Gastroesophageal sphincter (tissue), 4 donors: ENCODE measurements around the gene OR51B2. TPM values are rescaled to one million over a fixed set of nuclear protein-coding genes. Genes with fewer than 3 reads are reported as not detected.

ENCODE experiments used
- ATAC-seq: fragments of 150-250 bp; one replicate; pipeline ENCODE4 v1.9.1; 2016; ENCODE audit warnings: mild to moderate bottlenecking, moderate library complexity
- H3K27ac ChIP-seq, 4 donors: fragments of 200-600 bp; sonication (generic) in 3 of 4; 1 replicate in 3 of 4; 2 replicates in 1 of 4; pipeline ENCODE4 v1.5.1; 2016 to 2019
- H3K27me3 ChIP-seq: fragments of 200-600 bp; sonication (generic); one replicate; pipeline ENCODE4 v1.5.1; 2019
- H3K36me3 ChIP-seq, 2 donors: fragments of 200-600 bp; sonication (generic); one replicate each; pipeline ENCODE4 v1.5.1; 2019; ENCODE audit warnings: control low read depth in 1 of 2
- H3K4me1 ChIP-seq, 3 donors: fragments of 200-600 bp; sonication (generic); 1 replicate in 2 of 3; 2 replicates in 1 of 3; pipeline ENCODE4 v1.5.1; 2016 to 2019; ENCODE audit warnings: control low read depth in 2 of 3
- H3K4me3 ChIP-seq, 2 donors: fragments of 200-600 bp; sonication (generic); one replicate each; pipeline ENCODE4 v1.5.1; 2019; ENCODE audit warnings: mild to moderate bottlenecking in 1 of 2, moderate library complexity in 1 of 2
- H3K9me3 ChIP-seq, 3 donors: fragments of 200-600 bp; sonication (generic); one replicate each; pipeline ENCODE4 v1.5.1; 2017 to 2019; ENCODE audit warnings: control low read depth in 2 of 3
- EP300 ChIP-seq: sonication (generic); formaldehyde crosslinking; IDR thresholded peaks from one replicate; pipeline ENCODE4 v1.6.1; 2017; ENCODE audit warnings: antibody characterized with exemption, mild to moderate bottlenecking
- POLR2A ChIP-seq, 2 donors: fragments of 450-650 bp; IDR thresholded peaks; one replicate each; pipeline ENCODE4 v1.6.1; 2017; ENCODE audit warnings: antibody characterized with exemption in 2 of 2, mild to moderate bottlenecking in 2 of 2, moderate library complexity in 1 of 2
- POLR2AphosphoS5 ChIP-seq: sonication (generic); formaldehyde crosslinking; IDR thresholded peaks from one replicate; pipeline ENCODE4 v1.6.1; 2017; ENCODE audit warnings: antibody characterized with exemption
- WGBS, 2 donors: methylation state at CpG; one replicate each; pipeline ENCODE4 v1.1.5; 2018; ENCODE audit warnings: low coverage in 1 of 2; 5-methylcytosine and 5-hydroxymethylcytosine counted together
- total RNA-seq, 4 donors: library from RNA; depleted of rRNA; stranded (reverse); fragments of >200 nt; gene quantifications; one replicate each; pipeline ENCODE4 v1.1.0, GENCODE V29; 2016
- TF ChIP-seq, protein P1 (sequence below), 4 experiments: fragments of 200-600 bp in 2 of 4; fragments of 450-650 bp in 2 of 4; sonication (generic) in 1 of 4; IDR thresholded peaks; one replicate each; pipeline ENCODE4 v1.5.1; 2017 to 2019; ENCODE audit warnings: antibody characterized with exemption in 4 of 4, mild to moderate bottlenecking in 2 of 4, moderate library complexity in 2 of 4

OR51B2 gene
- total RNA-seq, 4 donors from 2014 or later, result 0.67 TPM; not detected in 3

DNA sequence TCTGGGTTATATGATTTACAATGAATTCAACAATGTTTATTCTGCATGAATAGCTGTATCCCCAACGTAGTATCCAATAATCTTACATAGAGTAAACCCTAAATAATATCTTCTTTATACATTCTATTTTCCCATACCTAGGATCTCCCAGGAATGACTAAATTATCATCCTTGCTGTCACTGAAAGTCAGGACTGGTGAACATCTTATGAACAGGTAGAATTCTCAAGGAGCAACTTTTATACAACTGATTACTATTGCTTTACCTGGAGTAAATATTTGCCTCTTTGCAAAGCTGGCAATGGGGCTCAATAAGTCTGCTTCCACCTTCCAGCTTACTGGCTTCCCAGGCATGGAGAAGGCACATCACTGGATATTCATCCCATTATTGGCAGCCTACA, 27.1 kb upstream of the OR51B2 start, which contains the start of gene OR51B6:
TSS of gene OR51B6 (plus strand) at position 301 of the 400 bp plus-strand sequence. CDS start at position 301, 0 bp downstream.
- Histone ChIP-seq H3K27ac (no peak within 1 kb of the TSS), H3K9me3 (no peaks in the 10 kb centered on the region), H3K4me3 (no peak within 1 kb of the TSS), H3K27me3 (no peaks in the 10 kb centered on the region), H3K4me1 (no peaks in the 10 kb centered on the region), H3K36me3 (no peaks in the 10 kb centered on the region)
- no peak for ATAC-seq
- TF ChIP-seq POLR2A (IDR thresholded peaks at IDR 0.05), result no peak
- TF ChIP-seq POLR2AphosphoS5, result no peak
- no peak for TF ChIP-seq EP300
- TF ChIP-seq, protein P1, sequence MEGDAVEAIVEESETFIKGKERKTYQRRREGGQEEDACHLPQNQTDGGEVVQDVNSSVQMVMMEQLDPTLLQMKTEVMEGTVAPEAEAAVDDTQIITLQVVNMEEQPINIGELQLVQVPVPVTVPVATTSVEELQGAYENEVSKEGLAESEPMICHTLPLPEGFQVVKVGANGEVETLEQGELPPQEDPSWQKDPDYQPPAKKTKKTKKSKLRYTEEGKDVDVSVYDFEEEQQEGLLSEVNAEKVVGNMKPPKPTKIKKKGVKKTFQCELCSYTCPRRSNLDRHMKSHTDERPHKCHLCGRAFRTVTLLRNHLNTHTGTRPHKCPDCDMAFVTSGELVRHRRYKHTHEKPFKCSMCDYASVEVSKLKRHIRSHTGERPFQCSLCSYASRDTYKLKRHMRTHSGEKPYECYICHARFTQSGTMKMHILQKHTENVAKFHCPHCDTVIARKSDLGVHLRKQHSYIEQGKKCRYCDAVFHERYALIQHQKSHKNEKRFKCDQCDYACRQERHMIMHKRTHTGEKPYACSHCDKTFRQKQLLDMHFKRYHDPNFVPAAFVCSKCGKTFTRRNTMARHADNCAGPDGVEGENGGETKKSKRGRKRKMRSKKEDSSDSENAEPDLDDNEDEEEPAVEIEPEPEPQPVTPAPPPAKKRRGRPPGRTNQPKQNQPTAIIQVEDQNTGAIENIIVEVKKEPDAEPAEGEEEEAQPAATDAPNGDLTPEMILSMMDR (IDR thresholded peaks at IDR 0.05), result no peak
- 47 to 82% methylated on average over 1 of the region's 1 CpG for WGBS, 2 donors

DNA sequence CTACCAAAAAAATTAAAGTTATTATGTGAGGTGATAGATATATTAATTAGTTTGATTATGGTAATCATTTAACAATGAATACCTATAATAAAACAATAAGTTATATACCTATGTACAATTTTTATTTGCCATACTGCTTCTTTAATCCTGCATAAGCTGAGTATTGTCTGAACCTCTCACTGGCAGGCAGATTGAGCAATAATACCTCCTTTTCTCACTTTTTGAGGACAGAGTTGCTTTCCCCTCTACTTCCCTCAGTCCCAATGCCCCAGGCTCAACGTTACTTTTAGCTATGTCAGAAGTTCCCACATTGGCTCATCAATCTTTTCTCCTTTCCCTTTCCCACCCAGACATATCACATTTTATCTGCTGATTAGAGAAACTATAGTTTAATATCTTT, 25.5 kb upstream of the OR51B2 start:
- 33 to 38% methylated on average over 1 of the region's 1 CpG for WGBS, 2 donors
- no peaks in the 10 kb centered on the region for H3K36me3 ChIP-seq
- no peaks in the 10 kb centered on the region for H3K4me1 ChIP-seq
- no peaks in the 10 kb centered on the region for H3K27me3 ChIP-seq
- no peak overlapping the region for H3K4me3 ChIP-seq
- no peak overlapping the region for H3K27ac ChIP-seq
- no peak for ATAC-seq
- TF ChIP-seq EP300 (no peak), POLR2A (IDR thresholded peaks at IDR 0.05) (no peak), POLR2AphosphoS5 (no peak)
- TF ChIP-seq, protein P1 (IDR thresholded peaks at IDR 0.05), result no peak
- no peaks in the 10 kb centered on the region for H3K9me3 ChIP-seq

GRCh38 chr11:5348551-5349194, 24.6 kb upstream of the OR51B2 start:
- ATAC-seq, result no peak
- Histone ChIP-seq H3K9me3 (no peaks in the 10 kb centered on the region), H3K27me3 (no peaks in the 10 kb centered on the region), H3K4me1 (no peaks in the 10 kb centered on the region), H3K36me3 (no peaks in the 10 kb centered on the region), H3K27ac (no peak overlapping the region), H3K4me3 (no peak overlapping the region)
- 5 to 10% methylated on average over 2 to 3 of the region's 3 CpGs for WGBS, 2 donors
- TF ChIP-seq, protein P1 (IDR thresholded peaks at IDR 0.05), result no peak
- TF ChIP-seq POLR2A (IDR thresholded peaks at IDR 0.05), result no peak
- TF ChIP-seq POLR2AphosphoS5, result no peak
- no peak for TF ChIP-seq EP300

DNA sequence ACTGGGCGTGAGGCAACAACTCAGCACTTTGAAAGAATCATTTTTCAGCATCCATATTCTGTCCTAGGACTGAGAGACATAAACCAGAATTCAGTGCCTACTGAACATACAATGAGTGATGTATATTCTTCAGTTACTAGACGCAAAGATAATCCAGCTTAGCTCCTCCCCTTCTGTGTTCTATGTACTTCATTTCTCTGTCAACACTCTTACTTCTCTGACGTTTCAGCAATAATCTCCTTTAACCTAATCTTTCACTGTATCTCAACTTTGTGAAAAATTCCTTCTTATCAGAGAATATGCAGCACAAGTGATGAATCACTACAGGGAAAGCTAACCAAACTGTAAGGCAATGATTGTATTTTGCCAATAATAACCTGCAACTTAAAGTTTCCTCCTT, 21.7 kb upstream of the OR51B2 start:
- ATAC-seq, result no peak
- H3K9me3 ChIP-seq, result no peaks in the 10 kb centered on the region
- 58 to 68% methylated on average over 3 of the region's 3 CpGs for WGBS, 2 donors
- no peaks in the 10 kb centered on the region for H3K4me1 ChIP-seq
- no peaks in the 10 kb centered on the region for H3K27me3 ChIP-seq
- no peak overlapping the region for H3K4me3 ChIP-seq
- no peaks in the 10 kb centered on the region for H3K36me3 ChIP-seq
- TF ChIP-seq POLR2A (IDR thresholded peaks at IDR 0.05) (no peak), POLR2AphosphoS5 (no peak), EP300 (no peak)
- H3K27ac ChIP-seq, result no peak overlapping the region

- Histone ChIP-seq H3K4me1 (no peaks in the 10 kb centered on the region), H3K9me3 (no peaks in the 10 kb centered on the region), H3K36me3 (no peaks in the 10 kb centered on the region), H3K27ac (no peak within 1 kb of the TSS), H3K4me3 (no peak within 1 kb of the TSS), H3K27me3 (no peaks in the 10 kb centered on the region)
- TF ChIP-seq POLR2AphosphoS5 (no peak), POLR2A (IDR thresholded peaks at IDR 0.05) (no peak), EP300 (no peak)
- TF ChIP-seq, protein P1 (IDR thresholded peaks at IDR 0.05), result no peak
- ATAC-seq, result no peak
- 76 to 85% methylated on average over 6 of the region's 6 CpGs for WGBS, 2 donors
Measured at GRCh38 chr11:5343474-5344335, 19.6 kb upstream of the OR51B2 start, which contains the start of gene OR51B5. OR51B5 (minus strand) TSS chr11:5343524; CDS start chr11:5343524, 0 bp downstream.
